AG04449 (cell line): Measurements from ENCODE around the gene PRICKLE1.

Experiments
- CTCF ChIA-PET: fragments of 350-600 bp; formaldehyde crosslinking; extraction: SDS; loops from one replicate; lab custom pipeline; 2021; ENCODE audit warnings: antibody characterized with exemption; lab: Yijun Ruan, JAX
- POLR2A ChIA-PET: fragments of 400-600, 350-600 bp; formaldehyde crosslinking; extraction: SDS; loops from one replicate; lab custom pipeline; 2020; ENCODE audit warnings: antibody characterized with exemption, inconsistent platforms; lab: Yijun Ruan, JAX
- DNase-seq: peaks from one replicate; pipeline ENCODE4 v3.0.0-alpha.2; 2010; ENCODE audit warnings: low read depth, low spot score
- H3K4me3 ChIP-seq: 2 replicates; pipeline ENCODE4 v1.5.1; 2011; ENCODE audit warnings: low read depth, mild to moderate bottlenecking, control low read depth, low read length
- CTCF ChIP-seq: IDR thresholded peaks from one replicate; pipeline ENCODE4 v1.5.1; 2011; ENCODE audit warnings: mild to moderate bottlenecking, moderate library complexity, low read length, control low read depth, inconsistent platforms; ENCODE audit not compliant: insufficient read depth; ENCODE audit errors: missing control alignments

Gene PRICKLE1

GRCh38 chr12:42446761-42447160 is 142.8 kb downstream of the PRICKLE1 start:
- CTCF ChIA-PET, result no interaction called here
- POLR2A ChIA-PET, result no interaction called here
- TF ChIP-seq CTCF, result no peak
- H3K4me3 ChIP-seq, result no peak overlapping the region
- DNase-seq, result no peak

- no peak for DNase-seq
- H3K4me3 ChIP-seq, result no peak overlapping the region
- ChIA-PET CTCF (no interaction called here), POLR2A (no interaction called here)
- TF ChIP-seq CTCF, result no peak
Observed at GRCh38 chr12:42445891-42446290, 143.7 kb downstream of the PRICKLE1 start.

- H3K4me3 ChIP-seq, result no peak overlapping the region
- ChIA-PET CTCF (interaction anchor here (1.9 kb wide), 1 partner anchor 38 kb away, joined by 5 read pairs; no protein-coding TSS in a partner anchor), POLR2A (no interaction called here)
- DNase-seq, result no peak
- no peak for TF ChIP-seq CTCF
Observed at GRCh38 chr12:42444192-42444943, 145.2 kb downstream of the PRICKLE1 start.

- TF ChIP-seq CTCF, result no peak
- ChIA-PET CTCF (no interaction called here), POLR2A (no interaction called here)
- no peak overlapping the region for H3K4me3 ChIP-seq
- no peak for DNase-seq
Observed at GRCh38 chr12:42442888-42443287, 146.7 kb downstream of the PRICKLE1 start.

- no peak for TF ChIP-seq CTCF
- DNase-seq, result no peak
- H3K4me3 ChIP-seq, result no peak overlapping the region
- POLR2A ChIA-PET, result no interaction called here
- CTCF ChIA-PET, result no interaction called here
Observed at GRCh38 chr12:42442311-42442759, 147.2 kb downstream of the PRICKLE1 start.

- ChIA-PET POLR2A (no interaction called here), CTCF (no interaction called here)
- TF ChIP-seq CTCF, result no peak
- no peak for DNase-seq
- no peak overlapping the region for H3K4me3 ChIP-seq
Observed at GRCh38 chr12:42440608-42441007, 148.9 kb downstream of the PRICKLE1 start.
